SIG-M5 treated with dmso at 0.1 percent for 504 hours (cell line): ENCODE results near the gene TCF12.
A peak's percentile ranks its signal among the peaks of the same experiment; 100 is the strongest.
"Not testable (repeated sequence)": the region's sequence is repeated elsewhere in the genome, so short reads cannot be mapped to it uniquely, and the experiment has no call there.

Source experiments
- DNase-seq: peaks from one replicate; lab custom pipeline; 2025; ENCODE audit not compliant: unreplicated experiment; lab: John Stamatoyannopoulos, UW

TCF12 gene

GRCh38 chr15:56973463-56973862 is 55.0 kb downstream of the TCF12 start:
- no peak for DNase-seq

- DNase-seq: no peak
These were observed 58.8 kb downstream of the TCF12 start for GRCh38 chr15:56977232-56977631.

- DNase-seq: no peak
These were observed 60.6 kb downstream of the TCF12 start for GRCh38 chr15:56978898-56979662.

GRCh38 chr15:56980473-56980872 is 62.0 kb downstream of the TCF12 start:
- DNase-seq: no peak

- DNase-seq: no peak
These were observed 62.7 kb downstream of the TCF12 start for GRCh38 chr15:56981160-56981559.

- no peak for DNase-seq
These were observed 64.5 kb downstream of the TCF12 start for GRCh38 chr15:56982987-56983386.

GRCh38 chr15:56984681-56985481 is 66.4 kb downstream of the TCF12 start:
- peak; percentile 92 for DNase-seq

- no peak for DNase-seq
These were observed 67.4 kb downstream of the TCF12 start for GRCh38 chr15:56985856-56986255.

- DNase-seq: no peak
These were observed 68.8 kb downstream of the TCF12 start for GRCh38 chr15:56987286-56987685.

GRCh38 chr15:56988219-56988618 is 69.8 kb downstream of the TCF12 start:
- DNase-seq: no peak

GRCh38 chr15:56989411-56989924 is 71.0 kb downstream of the TCF12 start:
- DNase-seq: no peak

- no peak for DNase-seq
These were observed 72.6 kb downstream of the TCF12 start for GRCh38 chr15:56991017-56991416.

GRCh38 chr15:56992725-56993124 is 74.3 kb downstream of the TCF12 start:
- DNase-seq: peak; percentile 68

- no peak for DNase-seq
These were observed 75.8 kb downstream of the TCF12 start for GRCh38 chr15:56994280-56994679.

- DNase-seq: no peak
These were observed 77.6 kb downstream of the TCF12 start for GRCh38 chr15:56996093-56996492.

- DNase-seq: no peak
These were observed 78.5 kb downstream of the TCF12 start for GRCh38 chr15:56996746-56997470.

- DNase-seq: no peak
These were observed 85.0 kb downstream of the TCF12 start for GRCh38 chr15:57003418-57003817.

- DNase-seq: no peak
These were observed 86.8 kb downstream of the TCF12 start for GRCh38 chr15:57005244-57005643.

- not testable (repeated sequence) for DNase-seq
These were observed 89.4 kb downstream of the TCF12 start for GRCh38 chr15:57007797-57008196.

- no peak for DNase-seq
These were observed 92.3 kb downstream of the TCF12 start for GRCh38 chr15:57010724-57011123.

- DNase-seq: peak; percentile 32
These were observed 94.1 kb downstream of the TCF12 start for GRCh38 chr15:57012556-57012955.
